Thoracic aorta (tissue), 2 donors: ENCODE results near the gene IRAK3. TPM values are rescaled to one million over a fixed set of nuclear protein-coding genes. Genes with fewer than 3 reads are reported as not detected.

Experiments
- ATAC-seq: fragments of 150-250 bp; one replicate; pipeline ENCODE4 v1.8.0; 2017; ENCODE audit warnings: low read depth; ENCODE audit not compliant: insufficient number of reproducible peaks, low FRiP score
- DNase-seq: peaks from one replicate; pipeline ENCODE4 v3.0.0-alpha.2; 2020; ENCODE audit warnings: low spot score
- H3K27ac ChIP-seq, 2 donors: fragments of 200-600 bp; sonication (generic); 1 replicate in 1 of 2; 2 replicates in 1 of 2; pipeline ENCODE4 v1.5.1; 2016; ENCODE audit warnings: mild to moderate bottlenecking in 2 of 2, moderate library complexity in 2 of 2
- H3K27me3 ChIP-seq: fragments of 200-600 bp; sonication (generic); replicated peaks from 2 replicates; pipeline ENCODE4 v1.6.0; 2016; ENCODE audit warnings: mild to moderate bottlenecking; ENCODE audit not compliant: insufficient read depth
- H3K36me3 ChIP-seq: fragments of 200-600 bp; sonication (generic); one replicate; pipeline ENCODE4 v1.5.1; 2016
- H3K4me1 ChIP-seq, 2 donors: fragments of 200-600 bp; sonication (generic); 1 replicate in 1 of 2; 2 replicates in 1 of 2; pipeline versions ENCODE4 v1.5.1 to v1.6.0; 2016; ENCODE audit warnings: low read depth in 2 of 2, mild to moderate bottlenecking in 1 of 2; ENCODE audit not compliant: control insufficient read depth in 1 of 2
- H3K4me3 ChIP-seq: fragments of 200-600 bp; sonication (generic); 2 replicates; pipeline ENCODE4 v1.5.1; 2016; ENCODE audit warnings: mild to moderate bottlenecking
- H3K9me3 ChIP-seq: fragments of 200-600 bp; sonication (generic); 2 replicates; pipeline ENCODE4 v1.5.1; 2016
- total RNA-seq, 2 donors: library from RNA; depleted of rRNA; stranded (reverse); fragments of >200 nt; gene quantifications; one replicate each; pipeline versions ENCODE4 v1.1.0 to v1.2.3, GENCODE V29; 2016
- TF ChIP-seq, protein P1 (sequence below): fragments of 200-600 bp; sonication (generic); IDR thresholded peaks from one replicate; pipeline ENCODE4 v1.5.1; 2019; ENCODE audit warnings: antibody characterized with exemption

The IRAK3 gene
- total RNA-seq, 2 donors from 2014 or later, result 29.8 to 67.9 TPM

DNA sequence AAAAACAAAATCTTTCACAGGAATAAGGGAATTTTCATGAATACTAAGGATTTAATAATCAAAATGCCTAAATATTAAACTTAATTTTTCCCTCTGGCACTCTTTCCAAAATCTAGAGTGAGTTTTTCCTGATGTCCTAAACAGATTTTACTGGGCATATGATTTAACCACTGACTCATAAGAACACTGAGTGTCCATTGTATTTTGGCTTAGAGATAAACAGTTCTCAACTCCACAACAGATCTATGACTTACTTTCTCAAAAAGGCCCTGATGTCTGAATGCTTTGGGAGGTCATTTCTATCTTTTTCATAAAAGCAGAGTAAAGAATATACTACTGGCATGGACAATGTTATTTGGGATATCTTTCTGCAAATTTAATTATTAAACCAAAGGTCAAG lies 34.2 kb upstream of the IRAK3 start:
- Histone ChIP-seq H3K4me1 (peaks cover 10 to 16% of the 10 kb centered on the region in 2 donors), H3K27me3 (no peaks in the 10 kb centered on the region), H3K27ac (peak overlapping the region in 1 of 2 donors; percentile 12), H3K36me3 (peaks cover 10% of the 10 kb centered on the region), H3K9me3 (no peaks in the 10 kb centered on the region), H3K4me3 (no peak overlapping the region)
- no peak for ATAC-seq
- TF ChIP-seq, protein P1, sequence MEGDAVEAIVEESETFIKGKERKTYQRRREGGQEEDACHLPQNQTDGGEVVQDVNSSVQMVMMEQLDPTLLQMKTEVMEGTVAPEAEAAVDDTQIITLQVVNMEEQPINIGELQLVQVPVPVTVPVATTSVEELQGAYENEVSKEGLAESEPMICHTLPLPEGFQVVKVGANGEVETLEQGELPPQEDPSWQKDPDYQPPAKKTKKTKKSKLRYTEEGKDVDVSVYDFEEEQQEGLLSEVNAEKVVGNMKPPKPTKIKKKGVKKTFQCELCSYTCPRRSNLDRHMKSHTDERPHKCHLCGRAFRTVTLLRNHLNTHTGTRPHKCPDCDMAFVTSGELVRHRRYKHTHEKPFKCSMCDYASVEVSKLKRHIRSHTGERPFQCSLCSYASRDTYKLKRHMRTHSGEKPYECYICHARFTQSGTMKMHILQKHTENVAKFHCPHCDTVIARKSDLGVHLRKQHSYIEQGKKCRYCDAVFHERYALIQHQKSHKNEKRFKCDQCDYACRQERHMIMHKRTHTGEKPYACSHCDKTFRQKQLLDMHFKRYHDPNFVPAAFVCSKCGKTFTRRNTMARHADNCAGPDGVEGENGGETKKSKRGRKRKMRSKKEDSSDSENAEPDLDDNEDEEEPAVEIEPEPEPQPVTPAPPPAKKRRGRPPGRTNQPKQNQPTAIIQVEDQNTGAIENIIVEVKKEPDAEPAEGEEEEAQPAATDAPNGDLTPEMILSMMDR, result no peak
- DNase-seq, result no peak

GRCh38 chr12:66156654-66157053 lies 32.4 kb upstream of the IRAK3 start:
- Histone ChIP-seq H3K27ac (no peak overlapping the region), H3K36me3 (no peaks in the 10 kb centered on the region), H3K9me3 (no peaks in the 10 kb centered on the region), H3K4me1 (peaks cover 10 to 16% of the 10 kb centered on the region in 2 donors), H3K4me3 (no peak overlapping the region), H3K27me3 (no peaks in the 10 kb centered on the region)
- DNase-seq (no peak), ATAC-seq (no peak)
- TF ChIP-seq, protein P1, result no peak

DNA sequence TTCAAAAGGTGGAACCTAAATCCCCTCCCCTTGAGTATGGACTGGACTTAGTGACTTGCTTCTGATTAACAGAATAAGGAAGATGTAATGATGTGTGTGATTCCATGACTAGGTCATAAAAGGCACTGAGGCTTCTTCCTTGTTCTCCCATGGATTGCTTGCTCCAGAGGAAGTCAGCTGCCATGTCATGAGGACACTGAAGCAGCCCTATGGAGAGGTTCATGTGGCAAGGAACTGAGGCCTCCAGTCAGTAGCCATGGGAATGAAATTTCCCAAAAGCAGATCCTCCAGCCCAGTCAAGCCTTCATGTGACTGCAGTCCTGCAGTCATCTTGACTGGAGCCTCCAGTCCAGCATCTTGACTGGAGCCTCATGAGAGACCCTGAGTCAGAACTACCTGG lies 29.9 kb upstream of the IRAK3 start:
- H3K27ac ChIP-seq, result no peak overlapping the region
- H3K36me3 ChIP-seq, result no peaks in the 10 kb centered on the region
- TF ChIP-seq, protein P1, result no peak
- H3K9me3 ChIP-seq, result no peaks in the 10 kb centered on the region
- DNase-seq (no peak), ATAC-seq (no peak)
- no peak overlapping the region for H3K4me3 ChIP-seq
- H3K4me1 ChIP-seq, result peaks cover 14 to 16% of the 10 kb centered on the region in 2 donors
- no peaks in the 10 kb centered on the region for H3K27me3 ChIP-seq

DNA sequence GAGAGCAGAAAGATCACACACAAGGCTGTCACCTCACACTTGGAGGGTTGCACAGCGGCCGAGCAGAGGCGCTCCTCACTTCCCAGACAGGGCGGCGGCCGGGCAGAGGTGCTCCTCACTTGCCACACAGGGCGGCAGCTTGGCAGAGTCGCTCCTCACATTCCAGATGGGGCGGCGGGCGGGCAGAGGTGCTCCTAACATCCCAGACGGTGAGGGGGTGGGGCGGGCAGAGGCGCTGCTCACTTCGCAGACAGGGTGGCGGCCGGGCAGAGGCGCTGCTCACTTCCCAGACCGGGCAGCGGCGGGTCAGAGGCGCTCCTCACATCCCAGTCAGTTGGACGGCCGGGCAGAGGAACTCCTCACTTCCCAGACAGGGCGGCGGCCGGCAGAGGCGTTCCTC lies 28.3 kb upstream of the IRAK3 start:
- ATAC-seq, result no peak
- Histone ChIP-seq H3K27me3 (no peaks in the 10 kb centered on the region), H3K4me1 (peaks cover 3 to 8% of the 10 kb centered on the region in 2 donors), H3K27ac (no peak overlapping the region), H3K9me3 (no peaks in the 10 kb centered on the region), H3K4me3 (no peak overlapping the region), H3K36me3 (no peaks in the 10 kb centered on the region)
- TF ChIP-seq, protein P1, result no peak
- no peak for DNase-seq

DNA sequence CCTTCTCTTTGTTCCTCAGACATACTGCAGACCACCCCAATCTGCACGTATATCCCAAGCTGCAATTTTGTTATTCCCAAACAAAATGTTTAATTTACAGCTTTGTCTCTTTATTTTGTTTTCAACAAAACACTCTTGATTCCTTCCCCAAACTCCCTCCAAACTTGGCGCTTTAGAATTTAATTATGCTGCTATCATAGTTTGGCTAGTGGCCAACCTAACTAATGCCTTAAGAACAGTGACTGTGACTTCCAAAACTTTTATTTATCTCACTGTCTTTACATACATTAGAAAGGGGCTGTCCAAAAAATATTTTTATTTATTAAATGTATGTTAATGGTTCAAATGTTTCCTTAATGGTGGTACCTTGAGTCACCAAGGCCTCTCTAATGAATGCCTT lies 26.3 kb upstream of the IRAK3 start:
- no peak for DNase-seq
- H3K4me3 ChIP-seq, result no peak overlapping the region
- H3K27ac ChIP-seq, result no peak overlapping the region
- peaks cover 3 to 21% of the 10 kb centered on the region in 2 donors for H3K4me1 ChIP-seq
- H3K27me3 ChIP-seq, result no peaks in the 10 kb centered on the region
- TF ChIP-seq, protein P1, result no peak
- ATAC-seq, result no peak
- H3K9me3 ChIP-seq, result no peaks in the 10 kb centered on the region
- no peaks in the 10 kb centered on the region for H3K36me3 ChIP-seq
